ENCODE measurements around the gene PAFAH2.

PAFAH2 gene

GRCh38 chr1:26021647-26022403, 24.0 kb upstream of the PAFAH2 start, which contains the start of gene EXTL1:
Gene EXTL1 (plus strand): TSS chr1:26021775. CDS start chr1:26022647, 872 bp downstream.
- no peaks in the 10 kb centered on the region for H3F3A ChIP-seq (ENCODE audit: insufficient read depth)
- no peak within 1 kb of the TSS for H3K9ac ChIP-seq (ENCODE audit: low read length)
- H3K4me3 ChIP-seq (ENCODE audit: insufficient read depth, low read length, poor library complexity, severe bottlenecking) = no peak within 1 kb of the TSS
- H3K27me3 ChIP-seq (ENCODE audit: low read length) = no peaks in the 10 kb centered on the region
- no peak within 1 kb of the TSS for H3K27ac ChIP-seq (ENCODE audit: low read depth, low read length)
- H3K79me2 ChIP-seq (ENCODE audit: insufficient read depth, low read length) = no peaks in the 10 kb centered on the region
- H3K9me3 ChIP-seq (ENCODE audit: insufficient read depth, low read length) = no peaks in the 10 kb centered on the region
- TF ChIP-seq, protein P1, sequence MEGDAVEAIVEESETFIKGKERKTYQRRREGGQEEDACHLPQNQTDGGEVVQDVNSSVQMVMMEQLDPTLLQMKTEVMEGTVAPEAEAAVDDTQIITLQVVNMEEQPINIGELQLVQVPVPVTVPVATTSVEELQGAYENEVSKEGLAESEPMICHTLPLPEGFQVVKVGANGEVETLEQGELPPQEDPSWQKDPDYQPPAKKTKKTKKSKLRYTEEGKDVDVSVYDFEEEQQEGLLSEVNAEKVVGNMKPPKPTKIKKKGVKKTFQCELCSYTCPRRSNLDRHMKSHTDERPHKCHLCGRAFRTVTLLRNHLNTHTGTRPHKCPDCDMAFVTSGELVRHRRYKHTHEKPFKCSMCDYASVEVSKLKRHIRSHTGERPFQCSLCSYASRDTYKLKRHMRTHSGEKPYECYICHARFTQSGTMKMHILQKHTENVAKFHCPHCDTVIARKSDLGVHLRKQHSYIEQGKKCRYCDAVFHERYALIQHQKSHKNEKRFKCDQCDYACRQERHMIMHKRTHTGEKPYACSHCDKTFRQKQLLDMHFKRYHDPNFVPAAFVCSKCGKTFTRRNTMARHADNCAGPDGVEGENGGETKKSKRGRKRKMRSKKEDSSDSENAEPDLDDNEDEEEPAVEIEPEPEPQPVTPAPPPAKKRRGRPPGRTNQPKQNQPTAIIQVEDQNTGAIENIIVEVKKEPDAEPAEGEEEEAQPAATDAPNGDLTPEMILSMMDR (IDR thresholded peaks at IDR 0.05; ENCODE audit: insufficient read depth, low read length, poor library complexity, severe bottlenecking) = no peak
- no peak for TF ChIP-seq EZH2phosphoT487 (conservative IDR thresholded peaks at IDR 0.05; ENCODE audit: low read length)
- no peaks in the 10 kb centered on the region for H3K9me2 ChIP-seq (replicated peaks; ENCODE audit: insufficient read depth, low read length)
- H3K4me2 ChIP-seq (ENCODE audit: low read depth, low read length, poor library complexity, severe bottlenecking) = no peak within 1 kb of the TSS
- no peak within 1 kb of the TSS for H2AFZ ChIP-seq (ENCODE audit: low read depth, low read length, severe bottlenecking)
- H3K36me3 ChIP-seq (ENCODE audit: low read length) = no peaks in the 10 kb centered on the region
- H4K20me1 ChIP-seq (ENCODE audit: low read depth, low read length) = no peaks in the 10 kb centered on the region

DNA sequence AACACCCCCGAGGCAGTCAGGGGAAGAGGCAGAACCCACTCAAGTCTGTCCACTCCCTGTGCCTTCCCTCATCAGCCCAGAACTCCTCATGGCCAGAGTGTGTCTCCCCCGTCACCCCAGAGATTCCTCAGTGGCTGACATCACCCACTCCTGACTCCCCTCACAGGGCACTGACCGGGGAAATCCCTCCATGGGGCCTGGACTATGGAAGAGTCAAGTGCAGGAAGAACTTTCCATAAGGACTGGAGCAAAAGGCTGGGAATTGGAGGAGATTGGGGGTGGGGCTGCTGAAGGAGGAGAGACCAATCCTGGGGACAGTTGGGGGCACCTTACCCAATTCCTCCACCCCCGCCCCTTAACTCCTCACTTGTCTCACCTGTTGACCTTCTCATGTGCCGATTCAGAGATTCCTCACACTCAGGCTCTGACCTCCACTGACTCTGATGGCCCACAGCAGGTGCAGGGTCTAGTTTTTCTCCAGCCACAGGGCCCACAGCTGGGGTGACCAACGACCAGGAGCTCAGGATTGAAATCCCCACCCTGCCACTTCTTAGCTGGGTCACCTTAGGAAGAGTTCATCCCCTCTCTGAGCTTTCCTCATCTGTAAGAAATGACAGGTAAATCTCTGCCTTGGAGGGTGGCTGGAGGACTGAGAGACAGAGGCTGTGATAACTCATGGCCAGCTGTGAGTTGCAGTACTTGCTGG, 23.2 kb upstream of the PAFAH2 start:
- H3K27ac ChIP-seq (ENCODE audit: low read depth, low read length) = no peak overlapping the region
- no peaks in the 10 kb centered on the region for H3F3A ChIP-seq (ENCODE audit: insufficient read depth)
- H3K36me3 ChIP-seq (ENCODE audit: low read length) = no peaks in the 10 kb centered on the region
- no peaks in the 10 kb centered on the region for H4K20me1 ChIP-seq (ENCODE audit: low read depth, low read length)
- TF ChIP-seq, protein P1 (IDR thresholded peaks at IDR 0.05; ENCODE audit: insufficient read depth, low read length, poor library complexity, severe bottlenecking) = no peak
- no peak for TF ChIP-seq EZH2phosphoT487 (conservative IDR thresholded peaks at IDR 0.05; ENCODE audit: low read length)
- H3K79me2 ChIP-seq (ENCODE audit: insufficient read depth, low read length) = no peaks in the 10 kb centered on the region
- no peak overlapping the region for H3K4me2 ChIP-seq (ENCODE audit: low read depth, low read length, poor library complexity, severe bottlenecking)
- no peaks in the 10 kb centered on the region for H3K9me3 ChIP-seq (ENCODE audit: insufficient read depth, low read length)
- no peaks in the 10 kb centered on the region for H3K27me3 ChIP-seq (ENCODE audit: low read length)
- no peak overlapping the region for H3K4me3 ChIP-seq (ENCODE audit: insufficient read depth, low read length, poor library complexity, severe bottlenecking)
- no peaks in the 10 kb centered on the region for H3K9me2 ChIP-seq (replicated peaks; ENCODE audit: insufficient read depth, low read length)
- H2AFZ ChIP-seq (ENCODE audit: low read depth, low read length, severe bottlenecking) = no peak overlapping the region
- H3K9ac ChIP-seq (ENCODE audit: low read length) = no peak overlapping the region

- H3K79me2 ChIP-seq (ENCODE audit: insufficient read depth, low read length) = no peaks in the 10 kb centered on the region
- H3K9me2 ChIP-seq (replicated peaks; ENCODE audit: insufficient read depth, low read length) = no peaks in the 10 kb centered on the region
- H3K9me3 ChIP-seq (ENCODE audit: insufficient read depth, low read length) = no peaks in the 10 kb centered on the region
- no peaks in the 10 kb centered on the region for H3F3A ChIP-seq (ENCODE audit: insufficient read depth)
- H3K36me3 ChIP-seq (ENCODE audit: low read length) = no peaks in the 10 kb centered on the region
- H3K4me3 ChIP-seq (ENCODE audit: insufficient read depth, low read length, poor library complexity, severe bottlenecking) = no peak overlapping the region
- no peaks in the 10 kb centered on the region for H3K27me3 ChIP-seq (ENCODE audit: low read length)
- H2AFZ ChIP-seq (ENCODE audit: low read depth, low read length, severe bottlenecking) = no peak overlapping the region
- no peak overlapping the region for H3K4me2 ChIP-seq (ENCODE audit: low read depth, low read length, poor library complexity, severe bottlenecking)
- H3K27ac ChIP-seq (ENCODE audit: low read depth, low read length) = no peak overlapping the region
- H3K9ac ChIP-seq (ENCODE audit: low read length) = no peak overlapping the region
- TF ChIP-seq, protein P1 (IDR thresholded peaks at IDR 0.05; ENCODE audit: insufficient read depth, low read length, poor library complexity, severe bottlenecking) = no peak
- TF ChIP-seq EZH2phosphoT487 (conservative IDR thresholded peaks at IDR 0.05; ENCODE audit: low read length) = no peak
- H4K20me1 ChIP-seq (ENCODE audit: low read depth, low read length) = no peaks in the 10 kb centered on the region
These were observed 22.5 kb upstream of the PAFAH2 start for GRCh38 chr1:26020330-26020768.
